ENCODE results near the gene TGFBR1.
"Not testable (repeated sequence)": the region's sequence is repeated elsewhere in the genome, so short reads cannot be mapped to it uniquely, and the experiment has no call there.

Gene TGFBR1

DNA sequence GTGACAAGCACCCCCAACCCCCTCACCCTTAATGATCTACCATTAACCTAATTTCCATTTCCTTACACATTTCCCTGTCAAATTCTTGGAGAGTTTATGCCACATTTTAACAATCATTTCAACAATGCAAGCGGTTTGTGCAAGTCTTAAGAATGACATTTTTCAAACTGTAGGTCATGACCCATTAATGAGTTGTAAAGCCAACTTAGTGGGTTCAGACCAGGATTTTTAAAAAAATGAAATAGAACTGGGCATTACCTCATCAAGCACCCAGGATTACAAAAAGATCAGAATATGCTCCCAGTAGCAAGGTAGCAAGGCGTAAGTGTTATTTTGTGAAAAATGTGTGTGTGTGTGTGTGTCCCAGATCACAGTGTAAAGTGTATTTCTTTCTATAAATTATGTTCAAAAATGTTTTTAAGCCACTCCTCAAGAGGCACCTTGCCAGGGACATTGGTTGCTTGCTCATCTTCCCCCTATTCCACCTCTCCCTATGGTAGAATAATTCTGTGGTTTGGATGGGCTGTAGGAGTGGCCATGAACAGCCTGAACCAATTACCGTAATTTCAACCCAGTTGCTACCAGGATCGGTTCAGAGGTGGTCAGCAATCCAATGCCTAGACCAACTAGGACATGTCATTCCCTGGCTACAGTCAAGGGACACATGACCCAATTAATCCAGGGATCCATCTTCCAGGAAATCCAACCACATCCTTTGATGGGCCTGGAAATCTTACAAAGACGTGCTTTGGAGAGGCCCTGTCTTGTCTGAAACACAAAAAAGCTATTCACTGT is 14.4 kb upstream of the TGFBR1 start:
- H3K4me1 Mint-ChIP-seq (ENCODE audit: low read depth), result peaks cover 56% of the 10 kb centered on the region
- peaks cover 31% of the 10 kb centered on the region for H3K36me3 Mint-ChIP-seq (ENCODE audit: low read depth)
- no peaks in the 10 kb centered on the region for H3K27me3 Mint-ChIP-seq (ENCODE audit: low read depth)
- peak overlapping the region; percentile 83 for H3K27ac Mint-ChIP-seq
- H3K9me3 Mint-ChIP-seq, result peaks cover 26% of the 10 kb centered on the region
- no peak overlapping the region for H3K4me3 Mint-ChIP-seq

- Mint-ChIP-seq H3K36me3 (ENCODE audit: low read depth) (peaks cover 31% of the 10 kb centered on the region), H3K4me3 (peak overlapping the region; percentile 73), H3K27ac (peak overlapping the region; percentile 94), H3K4me1 (ENCODE audit: low read depth) (peaks cover 63% of the 10 kb centered on the region), H3K9me3 (peaks cover 15% of the 10 kb centered on the region), H3K27me3 (ENCODE audit: low read depth) (no peaks in the 10 kb centered on the region)
Observed at GRCh38 chr9:99092643-99093491, 12.0 kb upstream of the TGFBR1 start.

- H3K9me3 Mint-ChIP-seq, result peaks cover 18% of the 10 kb centered on the region
- peak overlapping the region; percentile 73 for H3K4me3 Mint-ChIP-seq
- peaks cover 65% of the 10 kb centered on the region for H3K4me1 Mint-ChIP-seq (ENCODE audit: low read depth)
- peaks cover 36% of the 10 kb centered on the region for H3K36me3 Mint-ChIP-seq (ENCODE audit: low read depth)
- H3K27me3 Mint-ChIP-seq (ENCODE audit: low read depth), result no peaks in the 10 kb centered on the region
- peak overlapping the region; percentile 94 for H3K27ac Mint-ChIP-seq
Observed at GRCh38 chr9:99093492-99093791, 11.5 kb upstream of the TGFBR1 start.

DNA sequence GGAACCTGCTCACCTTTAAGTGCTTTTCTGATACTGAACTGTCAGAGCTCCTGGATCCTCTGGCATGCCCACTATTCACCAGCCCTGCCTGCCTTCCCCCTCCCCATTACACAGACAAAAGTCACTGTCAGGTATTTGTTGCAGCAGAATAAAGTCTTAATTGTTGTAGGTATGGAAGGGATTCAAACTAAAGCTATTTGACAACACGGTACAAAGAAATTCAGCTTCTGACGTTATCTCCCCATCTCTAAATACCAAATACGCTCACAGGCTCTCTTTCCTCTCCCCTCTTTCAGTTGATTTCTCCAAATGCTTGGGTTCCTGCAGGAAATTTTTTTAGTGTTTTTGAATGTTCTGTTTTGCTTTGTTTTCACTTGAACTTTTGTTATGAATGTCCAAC is 9.3 kb upstream of the TGFBR1 start:
- H3K27ac Mint-ChIP-seq, result no peak overlapping the region
- no peaks in the 10 kb centered on the region for H3K27me3 Mint-ChIP-seq (ENCODE audit: low read depth)
- H3K9me3 Mint-ChIP-seq, result peaks cover 20% of the 10 kb centered on the region
- H3K4me3 Mint-ChIP-seq, result no peak overlapping the region
- H3K4me1 Mint-ChIP-seq (ENCODE audit: low read depth), result peaks cover 65% of the 10 kb centered on the region
- peaks cover 37% of the 10 kb centered on the region for H3K36me3 Mint-ChIP-seq (ENCODE audit: low read depth)

GRCh38 chr9:99096409-99096808 is 8.5 kb upstream of the TGFBR1 start:
- Mint-ChIP-seq H3K36me3 (ENCODE audit: low read depth) (peaks cover 39% of the 10 kb centered on the region), H3K4me3 (no peak overlapping the region), H3K9me3 (peaks cover 20% of the 10 kb centered on the region), H3K4me1 (ENCODE audit: low read depth) (peaks cover 61% of the 10 kb centered on the region), H3K27me3 (ENCODE audit: low read depth) (no peaks in the 10 kb centered on the region), H3K27ac (no peak overlapping the region)

GRCh38 chr9:99099806-99100585 is 4.9 kb upstream of the TGFBR1 start:
- H3K27ac Mint-ChIP-seq; H3K4me3 Mint-ChIP-seq; H3K27me3 Mint-ChIP-seq (ENCODE audit: low read depth): not testable (repeated sequence)
- H3K4me1 Mint-ChIP-seq (ENCODE audit: low read depth), result peaks cover 58% of the 10 kb centered on the region
- H3K9me3 Mint-ChIP-seq, result peaks cover 20% of the 10 kb centered on the region
- peaks cover 24% of the 10 kb centered on the region for H3K36me3 Mint-ChIP-seq (ENCODE audit: low read depth)

DNA sequence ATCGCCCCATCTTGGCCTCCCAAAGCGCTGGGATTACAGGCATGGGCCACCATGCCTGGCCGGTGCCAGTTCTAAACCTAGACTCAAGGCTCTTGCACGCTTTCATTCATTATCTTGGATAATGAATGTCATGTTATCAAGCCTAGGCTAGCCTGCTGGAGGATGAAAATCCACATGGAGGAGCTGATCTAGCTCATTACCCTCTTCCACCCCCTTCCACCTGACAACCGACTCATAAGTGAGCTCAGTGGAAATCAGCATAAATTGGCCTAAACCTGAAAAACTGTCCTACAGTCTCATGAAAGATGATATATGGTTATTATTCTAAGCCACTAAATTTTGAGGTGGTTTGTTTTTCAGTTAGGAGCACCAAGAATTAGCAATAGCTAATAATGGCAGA is 3.6 kb upstream of the TGFBR1 start:
- Mint-ChIP-seq H3K4me1 (ENCODE audit: low read depth) (peaks cover 53% of the 10 kb centered on the region), H3K36me3 (ENCODE audit: low read depth) (peaks cover 27% of the 10 kb centered on the region), H3K4me3 (no peak overlapping the region), H3K9me3 (peaks cover 20% of the 10 kb centered on the region), H3K27me3 (ENCODE audit: low read depth) (no peaks in the 10 kb centered on the region), H3K27ac (no peak overlapping the region)

GRCh38 chr9:99101812-99102211 is 3.1 kb upstream of the TGFBR1 start:
- Mint-ChIP-seq H3K4me1 (ENCODE audit: low read depth) (peaks cover 51% of the 10 kb centered on the region), H3K9me3 (peaks cover 20% of the 10 kb centered on the region), H3K27ac (no peak overlapping the region), H3K4me3 (no peak overlapping the region), H3K36me3 (ENCODE audit: low read depth) (peaks cover 28% of the 10 kb centered on the region), H3K27me3 (ENCODE audit: low read depth) (no peaks in the 10 kb centered on the region)

DNA sequence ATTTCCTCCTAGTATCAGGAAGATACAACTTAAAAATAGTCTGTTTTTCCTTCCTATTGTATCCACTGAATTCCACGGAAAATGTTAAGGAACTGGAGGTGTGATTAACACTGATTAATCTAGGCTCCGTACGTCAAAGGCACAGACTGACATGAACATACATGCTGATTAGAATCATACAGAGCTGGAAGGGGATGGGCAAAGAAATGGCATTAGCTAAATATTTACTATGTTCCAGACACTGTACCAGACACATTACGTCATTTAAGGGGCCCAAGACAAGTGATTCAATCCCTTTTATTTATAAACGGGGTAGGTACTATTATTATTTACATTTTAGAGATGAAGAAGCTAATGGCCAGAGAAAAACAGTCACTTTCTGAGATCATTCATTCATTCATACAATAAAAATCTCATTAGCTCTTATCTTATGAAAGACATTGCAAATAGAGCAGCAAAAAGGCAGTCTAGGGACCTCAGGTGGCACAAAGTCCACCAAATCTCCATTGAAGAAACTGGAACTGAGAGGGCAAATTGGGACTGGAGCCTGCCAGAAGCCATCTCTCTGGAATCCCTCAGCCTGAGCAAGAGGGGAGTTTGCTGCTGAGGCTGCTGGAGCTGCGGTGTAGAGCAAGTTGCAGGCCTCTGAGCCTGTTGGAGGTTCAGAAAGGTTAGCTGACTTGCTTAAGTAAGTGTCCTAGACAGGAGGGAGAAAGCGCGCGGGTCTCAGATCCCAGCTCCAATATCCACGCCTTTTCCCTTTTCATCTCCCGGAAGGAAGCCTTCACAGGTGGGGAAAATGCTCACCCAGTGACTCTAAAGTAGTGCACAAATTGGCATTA is 1.6 kb upstream of the TGFBR1 start:
- Mint-ChIP-seq H3K4me3 (peak overlapping the region; percentile 87), H3K27me3 (ENCODE audit: low read depth) (no peaks in the 10 kb centered on the region), H3K36me3 (ENCODE audit: low read depth) (peaks cover 31% of the 10 kb centered on the region), H3K4me1 (ENCODE audit: low read depth) (peaks cover 54% of the 10 kb centered on the region), H3K27ac (peak overlapping the region; percentile 92), H3K9me3 (peaks cover 17% of the 10 kb centered on the region)

- Mint-ChIP-seq H3K4me3 (peak overlapping the region; percentile 87), H3K4me1 (ENCODE audit: low read depth) (peaks cover 59% of the 10 kb centered on the region)
Observed at GRCh38 chr9:99103901-99104458, 933 bp upstream of the TGFBR1 start.

GRCh38 chr9:99105152-99106043 is 485 bp downstream of the TGFBR1 start:
- Mint-ChIP-seq H3K27me3 (ENCODE audit: low read depth) (no peaks in the 10 kb centered on the region), H3K4me3 (peak overlapping the region; percentile 85), H3K27ac (peak overlapping the region; percentile 65), H3K4me1 (ENCODE audit: low read depth) (peaks cover 65% of the 10 kb centered on the region), H3K9me3 (no peaks in the 10 kb centered on the region), H3K36me3 (ENCODE audit: low read depth) (peaks cover 41% of the 10 kb centered on the region)

More at GRCh38 chr9:99103901-99104458, 933 bp upstream of the TGFBR1 start:
- Mint-ChIP-seq H3K36me3 (ENCODE audit: low read depth) (peaks cover 34% of the 10 kb centered on the region), H3K9me3 (peaks cover 10% of the 10 kb centered on the region), H3K27me3 (ENCODE audit: low read depth) (no peaks in the 10 kb centered on the region), H3K27ac (peak overlapping the region; percentile 92)

DNA sequence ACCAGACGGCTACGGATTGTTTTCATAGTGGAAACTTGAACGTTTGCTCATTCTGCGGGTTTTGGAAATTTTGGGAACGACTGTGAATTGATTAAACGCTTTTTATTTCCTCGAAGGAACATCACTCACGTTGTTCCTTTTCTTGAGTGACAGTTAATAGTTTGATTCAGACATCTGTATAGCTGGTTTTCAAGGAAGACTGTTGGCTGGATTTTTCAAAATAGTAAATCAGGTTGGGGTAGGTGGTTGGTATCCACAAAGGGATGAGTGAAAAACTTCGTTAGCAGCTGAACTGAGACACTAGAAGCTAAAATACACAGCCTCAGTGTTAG is 1.1 kb downstream of the TGFBR1 start:
- Mint-ChIP-seq H3K4me1 (ENCODE audit: low read depth) (peaks cover 64% of the 10 kb centered on the region), H3K36me3 (ENCODE audit: low read depth) (peaks cover 42% of the 10 kb centered on the region), H3K4me3 (peak overlapping the region; percentile 85), H3K9me3 (no peaks in the 10 kb centered on the region), H3K27ac (peak overlapping the region; percentile 65), H3K27me3 (ENCODE audit: low read depth) (no peaks in the 10 kb centered on the region)

DNA sequence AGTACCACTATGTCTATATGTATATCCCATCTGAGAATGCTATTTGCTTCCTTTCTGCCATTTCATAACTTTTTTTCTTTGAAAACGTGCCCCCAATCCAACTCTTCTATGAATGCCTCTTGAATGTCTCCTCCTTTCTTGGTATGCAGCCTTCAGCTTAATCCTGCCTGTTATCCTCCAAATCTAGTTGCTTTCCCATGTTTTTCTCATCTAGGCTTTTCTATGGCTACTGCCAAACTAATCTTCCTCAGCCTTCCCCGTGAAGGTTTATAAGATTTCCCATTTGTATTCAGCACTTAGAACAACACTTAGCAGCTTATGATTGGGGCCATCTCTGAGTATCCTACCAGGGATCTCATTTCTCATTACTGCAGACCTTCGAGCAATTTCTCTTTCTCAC is 2.5 kb downstream of the TGFBR1 start:
- peak overlapping the region; percentile 78 for H3K4me3 Mint-ChIP-seq
- H3K36me3 Mint-ChIP-seq (ENCODE audit: low read depth), result peaks cover 47% of the 10 kb centered on the region
- peaks cover 71% of the 10 kb centered on the region for H3K4me1 Mint-ChIP-seq (ENCODE audit: low read depth)
- H3K27me3 Mint-ChIP-seq (ENCODE audit: low read depth), result no peaks in the 10 kb centered on the region
- no peaks in the 10 kb centered on the region for H3K9me3 Mint-ChIP-seq
- H3K27ac Mint-ChIP-seq, result peak overlapping the region; percentile 6
